NB4 (cell line): ENCODE data around the gene C19orf38.
"Not testable (repeated sequence)": the region's sequence is repeated elsewhere in the genome, so short reads cannot be mapped to it uniquely, and the experiment has no call there.

Experiments used
- DNase-seq: peaks from one replicate; pipeline ENCODE4 v3.0.0; 2010; ENCODE audit warnings: low read depth
- H3K4me3 ChIP-seq: one replicate; pipeline ENCODE4 v1.5.1; 2011; ENCODE audit warnings: mild to moderate bottlenecking, low read depth, low read length, moderate library complexity
- MAX ChIP-seq: IDR thresholded peaks from 2 replicates; pipeline ENCODE4 v1.6.1; 2011; ENCODE audit warnings: low read depth, low read length
- MYC ChIP-seq: IDR thresholded peaks from 2 replicates; pipeline ENCODE4 v1.6.1; 2011; ENCODE audit warnings: low read depth, low read length
- POLR2A ChIP-seq: IDR thresholded peaks from 2 replicates; pipeline ENCODE4 v1.6.1; 2011; ENCODE audit warnings: mild to moderate bottlenecking; ENCODE audit not compliant: insufficient read length; ENCODE audit errors: extremely low read depth
- TF ChIP-seq, protein P1 (sequence below): IDR thresholded peaks from one replicate; pipeline ENCODE4 v1.5.1; 2012; ENCODE audit warnings: low read depth, low read length

The C19orf38 gene

GRCh38 chr19:10870955-10871603 lies 22.9 kb downstream of the C19orf38 start, which contains the start of gene CARM1:
TSS of gene CARM1 (plus strand) at chr19:10871553. CDS start at chr19:10871703, 150 bp downstream.
- DNase-seq = peak; percentile 96

DNA sequence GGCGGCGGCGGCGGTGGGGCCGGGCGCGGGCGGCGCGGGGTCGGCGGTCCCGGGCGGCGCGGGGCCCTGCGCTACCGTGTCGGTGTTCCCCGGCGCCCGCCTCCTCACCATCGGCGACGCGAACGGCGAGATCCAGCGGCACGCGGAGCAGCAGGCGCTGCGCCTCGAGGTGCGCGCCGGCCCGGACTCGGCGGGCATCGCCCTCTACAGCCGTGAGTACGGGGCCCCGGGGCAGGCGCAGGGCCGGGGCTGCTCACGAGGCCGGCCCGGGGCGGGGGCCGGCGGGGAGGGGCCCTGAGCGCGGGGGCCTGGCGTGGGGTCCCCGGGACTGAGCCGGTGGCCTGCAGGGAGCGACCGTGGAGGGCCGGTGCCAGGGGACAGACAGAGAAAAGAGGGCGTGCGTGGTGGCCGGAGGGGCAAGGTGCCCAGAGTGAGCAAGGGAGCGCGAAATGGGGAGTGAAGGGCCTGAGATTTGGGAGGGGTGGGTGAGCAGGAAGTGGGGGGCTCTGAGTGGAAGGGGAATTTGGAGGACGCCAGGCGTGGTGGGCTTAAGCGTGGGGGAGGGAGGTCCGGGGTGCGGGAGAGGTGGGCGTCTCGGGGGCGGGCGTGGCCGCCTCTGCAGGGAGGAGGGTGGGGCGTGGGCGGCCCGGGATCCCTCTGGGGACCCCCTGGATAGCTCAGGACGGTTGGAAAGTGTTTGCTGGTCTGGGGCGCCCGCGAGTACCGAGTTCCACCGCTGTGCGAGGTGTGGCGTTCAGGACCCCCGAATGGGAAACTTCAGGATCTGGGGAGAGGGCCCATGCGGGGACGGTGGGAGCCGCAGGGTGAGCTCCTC lies 23.7 kb downstream of the C19orf38 start:
- H3K4me3 ChIP-seq = peak overlapping the region; percentile 64
- no peak for TF ChIP-seq MAX
- no peak for TF ChIP-seq MYC
- TF ChIP-seq, protein P1, sequence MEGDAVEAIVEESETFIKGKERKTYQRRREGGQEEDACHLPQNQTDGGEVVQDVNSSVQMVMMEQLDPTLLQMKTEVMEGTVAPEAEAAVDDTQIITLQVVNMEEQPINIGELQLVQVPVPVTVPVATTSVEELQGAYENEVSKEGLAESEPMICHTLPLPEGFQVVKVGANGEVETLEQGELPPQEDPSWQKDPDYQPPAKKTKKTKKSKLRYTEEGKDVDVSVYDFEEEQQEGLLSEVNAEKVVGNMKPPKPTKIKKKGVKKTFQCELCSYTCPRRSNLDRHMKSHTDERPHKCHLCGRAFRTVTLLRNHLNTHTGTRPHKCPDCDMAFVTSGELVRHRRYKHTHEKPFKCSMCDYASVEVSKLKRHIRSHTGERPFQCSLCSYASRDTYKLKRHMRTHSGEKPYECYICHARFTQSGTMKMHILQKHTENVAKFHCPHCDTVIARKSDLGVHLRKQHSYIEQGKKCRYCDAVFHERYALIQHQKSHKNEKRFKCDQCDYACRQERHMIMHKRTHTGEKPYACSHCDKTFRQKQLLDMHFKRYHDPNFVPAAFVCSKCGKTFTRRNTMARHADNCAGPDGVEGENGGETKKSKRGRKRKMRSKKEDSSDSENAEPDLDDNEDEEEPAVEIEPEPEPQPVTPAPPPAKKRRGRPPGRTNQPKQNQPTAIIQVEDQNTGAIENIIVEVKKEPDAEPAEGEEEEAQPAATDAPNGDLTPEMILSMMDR = no peak
- TF ChIP-seq POLR2A = no peak
- DNase-seq = peak; percentile 42

More at GRCh38 chr19:10870955-10871603, 22.9 kb downstream of the C19orf38 start, which contains the start of gene CARM1:
- peak; percentile 24 for TF ChIP-seq MYC
- TF ChIP-seq POLR2A = no peak
- TF ChIP-seq, protein P1 = peak; percentile 35
- TF ChIP-seq MAX = peak; percentile 5; the same call in 1 of the 2 replicates
- peak within 1 kb of the TSS; percentile 64 for H3K4me3 ChIP-seq

DNA sequence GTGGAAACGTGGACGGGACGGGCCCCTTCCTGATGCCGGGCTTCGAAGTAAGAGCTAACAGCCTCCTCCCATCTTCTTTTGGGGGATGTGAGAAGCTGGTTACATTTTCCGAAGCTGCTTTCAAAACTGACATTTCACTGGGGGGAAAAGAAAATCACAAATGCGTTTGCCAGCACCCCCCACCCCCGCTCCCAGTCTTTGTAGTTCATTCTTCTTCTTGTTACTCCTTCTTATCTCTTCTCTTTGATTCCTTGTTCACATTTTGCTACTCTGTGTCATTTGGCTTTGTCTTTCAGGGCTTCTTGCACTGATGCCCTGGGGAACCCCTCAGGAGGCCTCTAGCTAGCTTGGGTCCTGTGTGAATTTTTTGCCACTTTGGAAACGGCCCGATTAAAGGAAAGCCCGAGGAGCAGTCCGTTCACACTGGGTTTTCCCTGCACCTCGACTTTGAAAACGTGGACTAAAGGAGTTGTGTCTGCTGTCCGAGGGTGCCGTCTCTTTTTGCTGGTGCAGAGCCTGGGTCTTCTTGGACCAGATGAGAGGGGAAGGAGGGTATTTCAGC lies 24.4 kb downstream of the C19orf38 start:
- no peak for TF ChIP-seq MYC
- no peak for TF ChIP-seq POLR2A
- TF ChIP-seq, protein P1 = no peak
- TF ChIP-seq MAX = no peak
- DNase-seq = no peak
- H3K4me3 ChIP-seq = peak overlapping the region; percentile 64

- no peak overlapping the region for H3K4me3 ChIP-seq
- no peak for DNase-seq
- no peak for TF ChIP-seq MAX
- TF ChIP-seq MYC = no peak
- no peak for TF ChIP-seq POLR2A
- TF ChIP-seq, protein P1 = no peak
Observed at GRCh38 chr19:10874024-10874423, 25.8 kb downstream of the C19orf38 start.

DNA sequence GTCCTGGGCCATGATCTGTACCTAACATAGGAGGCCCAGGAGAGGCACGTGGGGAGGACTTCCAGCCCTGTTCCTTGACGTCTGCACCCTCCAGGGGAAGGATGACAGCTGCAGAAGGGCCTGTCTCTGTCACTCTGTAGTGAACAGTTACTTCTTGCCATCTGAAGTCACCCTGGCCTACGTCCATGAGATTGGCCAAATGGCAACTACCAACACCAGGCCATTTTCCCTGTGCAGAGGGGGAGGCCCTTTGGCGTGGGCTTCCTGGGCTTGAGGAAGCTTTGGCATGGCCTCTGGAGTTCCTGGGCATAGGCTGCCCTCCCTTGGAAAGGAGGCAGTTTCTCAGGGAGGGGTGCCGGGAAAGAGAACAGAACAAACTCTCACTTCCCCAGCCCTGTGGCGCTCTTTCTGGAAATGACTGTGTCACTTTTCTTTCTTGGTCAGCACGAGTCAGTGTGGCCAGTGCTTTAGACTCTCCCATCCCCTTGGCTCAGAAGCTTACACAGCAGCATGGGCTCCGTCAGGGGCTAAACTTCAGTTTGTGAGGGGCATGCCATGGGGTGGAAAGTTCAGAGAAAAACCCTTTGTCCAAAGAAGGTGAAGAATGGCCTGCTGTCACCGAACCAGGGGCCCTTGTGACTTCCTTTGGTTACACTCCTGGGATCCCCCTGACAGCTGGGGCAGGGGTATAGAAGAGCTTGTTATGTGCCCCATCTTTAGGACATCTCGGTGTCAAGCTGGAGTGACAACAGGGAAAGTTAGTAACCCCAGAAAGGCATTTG lies 28.4 kb downstream of the C19orf38 start:
- no peak overlapping the region for H3K4me3 ChIP-seq

GRCh38 chr19:10877608-10878007 lies 29.4 kb downstream of the C19orf38 start:
- DNase-seq, H3K4me3 ChIP-seq: not testable (repeated sequence)

More for the DNA sequence above, 28.4 kb downstream of the C19orf38 start:
- DNase-seq = no peak
- TF ChIP-seq MYC = no peak
- TF ChIP-seq, protein P1 = no peak
- TF ChIP-seq POLR2A = no peak
- TF ChIP-seq MAX = no peak
